CD14-positive monocyte (primary cell): ENCODE data around the gene LRRC8E. TPM values are rescaled to one million over a fixed set of nuclear protein-coding genes. Genes with fewer than 3 reads are reported as not detected.
A peak's percentile ranks its signal among the peaks of the same experiment; 100 is the strongest.

Experiments
- DNase-seq, 3 donors: peaks; one replicate each; pipeline ENCODE4 v3.0.0-alpha.2; 2011 to 2022
- H2AFZ ChIP-seq: 2 replicates; pipeline ENCODE4 v1.6.0; 2012; ENCODE audit warnings: mild to moderate bottlenecking, low read depth, low read length, inconsistent platforms; ENCODE audit not compliant: insufficient read depth, poor library complexity, severe bottlenecking
- H3K27ac ChIP-seq, 2 donors: 1 replicate in 1 of 2; 2 replicates in 1 of 2; pipeline ENCODE4 v1.5.1; 2012 to 2013; ENCODE audit warnings: low read length in 2 of 2, control low read depth in 1 of 2, inconsistent platforms in 1 of 2, low read depth in 1 of 2, mild to moderate bottlenecking in 1 of 2
- H3K27me3 ChIP-seq, 2 donors: one replicate each; pipeline versions ENCODE4 v1.6.0 to v1.6.1; 2011 to 2013; ENCODE audit warnings: low read length in 2 of 2; ENCODE audit not compliant: control insufficient read depth in 2 of 2, insufficient read depth in 2 of 2
- H3K36me3 ChIP-seq, 2 donors: replicated peaks in 1 of 2; 1 replicate in 1 of 2; 2 replicates in 1 of 2; pipeline versions ENCODE4 v1.5.1 to v1.6.1; 2012 to 2013; ENCODE audit warnings: low read length in 2 of 2, control low read depth in 1 of 2, inconsistent platforms in 1 of 2, mild to moderate bottlenecking in 1 of 2; ENCODE audit not compliant: insufficient read depth in 2 of 2, control insufficient read depth in 1 of 2
- H3K4me1 ChIP-seq, 2 donors: 1 replicate in 1 of 2; 2 replicates in 1 of 2; pipeline versions ENCODE4 v1.5.1 to v1.6.1; 2012 to 2013; ENCODE audit warnings: low read length in 2 of 2, control low read depth in 1 of 2, inconsistent platforms in 1 of 2, mild to moderate bottlenecking in 1 of 2, moderate library complexity in 1 of 2; ENCODE audit not compliant: insufficient read depth in 2 of 2, control insufficient read depth in 1 of 2
- H3K4me2 ChIP-seq: replicated peaks from 2 replicates; pipeline ENCODE3; 2012; ENCODE audit warnings: low read length, moderate library complexity, mild to moderate bottlenecking; ENCODE audit not compliant: poor library complexity, severe bottlenecking; ENCODE audit errors: extremely low read depth
- H3K4me3 ChIP-seq, 3 experiments: fragments of 200-600 bp in 1 of 3; sonication (generic) in 1 of 3; replicated peaks in 1 of 3; 1 replicate in 2 of 3; 2 replicates in 1 of 3; pipeline ENCODE4 v1.5.1; 2011 to 2013; ENCODE audit warnings: low read length in 3 of 3, mild to moderate bottlenecking in 3 of 3, control low read depth in 2 of 3, low read depth in 2 of 3, inconsistent platforms in 1 of 3, moderate library complexity in 1 of 3
- H3K79me2 ChIP-seq: 2 replicates; pipeline ENCODE4 v1.6.0; 2012; ENCODE audit warnings: mild to moderate bottlenecking, control low read depth, inconsistent platforms, low read length, moderate library complexity; ENCODE audit not compliant: insufficient read depth
- H3K9ac ChIP-seq: 2 replicates; pipeline ENCODE4 v1.6.0; 2017; ENCODE audit warnings: low read length, mild to moderate bottlenecking; ENCODE audit not compliant: insufficient read depth, poor library complexity, severe bottlenecking
- H3K9me3 ChIP-seq, 2 donors: replicated peaks in 1 of 2; 1 replicate in 1 of 2; 2 replicates in 1 of 2; pipeline versions ENCODE4 v1.5.1 to v1.6.1; 2012 to 2013; ENCODE audit warnings: low read length in 2 of 2, control low read depth in 1 of 2; ENCODE audit not compliant: control insufficient read depth in 1 of 2, insufficient read depth in 1 of 2
- H4K20me1 ChIP-seq: 2 replicates; pipeline ENCODE4 v1.6.0; 2012; ENCODE audit warnings: mild to moderate bottlenecking, low read length, control low read depth, moderate library complexity; ENCODE audit not compliant: insufficient read depth
- H3K27ac Mint-ChIP-seq, 7 donors: one replicate each; pipeline ENCODE4 v1.8.0; 2020; ENCODE audit warnings: mild to moderate bottlenecking in 7 of 7, mixed read lengths in 7 of 7, moderate library complexity in 6 of 7, inconsistent platforms in 2 of 7
- H3K27me3 Mint-ChIP-seq, 3 donors: one replicate each; pipeline ENCODE4 v1.8.0; 2021 to 2022; ENCODE audit warnings: low read depth in 3 of 3, mild to moderate bottlenecking in 3 of 3, mixed read lengths in 3 of 3, moderate library complexity in 3 of 3, inconsistent platforms in 1 of 3
- H3K36me3 Mint-ChIP-seq, 2 donors: one replicate each; pipeline ENCODE4 v1.8.0; 2020; ENCODE audit warnings: mixed read lengths in 2 of 2, inconsistent platforms in 1 of 2, mild to moderate bottlenecking in 1 of 2
- H3K4me1 Mint-ChIP-seq: one replicate; pipeline ENCODE4 v1.8.0; 2020; ENCODE audit warnings: mild to moderate bottlenecking, mixed read lengths
- H3K4me3 Mint-ChIP-seq, 2 donors: one replicate each; pipeline ENCODE4 v1.8.0; 2020; ENCODE audit warnings: mild to moderate bottlenecking in 2 of 2, mixed read lengths in 2 of 2, moderate library complexity in 1 of 2
- H3K9me3 Mint-ChIP-seq, 7 donors: one replicate each; pipeline ENCODE4 v1.8.0; 2020 to 2022; ENCODE audit warnings: mixed read lengths in 7 of 7, mild to moderate bottlenecking in 6 of 7, moderate library complexity in 6 of 7, inconsistent platforms in 2 of 7
- CTCF ChIP-seq: fragments of 200-600 bp; IDR thresholded peaks from one replicate; pipeline ENCODE4 v1.8.0; 2022; ENCODE audit warnings: antibody characterized with exemption, mild to moderate bottlenecking
- WGBS: methylation state at CpG from one replicate; pipeline ENCODE4 v1.1.5; 2013; ENCODE audit warnings: missing lambda C conversion rate; ENCODE audit not compliant: insufficient coverage; 5-methylcytosine and 5-hydroxymethylcytosine counted together
- intact Hi-C, 2 donors: fragments of 100-400 bp; cut with micrococcal nuclease; formaldehyde crosslinking; loops; one replicate each; pipeline versions ENCODE4 v1.15.0 to v1.15.1; 2023
- polyA minus RNA-seq: library from RNA; depleted of rRNA, polyadenylated mRNA; stranded (reverse); fragments of >200 nt; gene quantifications from 2 replicates; pipeline ENCODE4 v1.2.3, GENCODE V29; 2012
- polyA plus RNA-seq, 3 donors: library from polyadenylated mRNA; depleted of rRNA in 1 of 3; unstranded in 2 of 3; stranded (reverse) in 1 of 3; fragments of 300-500 nt in 2 of 3; fragments of >200 nt in 1 of 3; fragmentation: Illumina TruSeq in 2 of 3; gene quantifications; 1 replicate in 2 of 3; 2 replicates in 1 of 3; pipeline ENCODE4 v1.2.3, GENCODE V29; 2012 to 2021
- total RNA-seq, 12 experiments: library from RNA in 1 of 12; stranded (reverse) in 1 of 12; fragments of 120-200 nt in 1 of 12; gene quantifications; one replicate each; pipeline ENCODE4 v1.2.4 and lab custom pipeline; 2013 to 2026; ENCODE audit warnings: mixed read lengths in 6 of 12, inconsistent platforms in 1 of 12

Gene LRRC8E
- total RNA-seq (2013): not detected
- polyA plus RNA-seq: not detected
- polyA minus RNA-seq: not detected in 2 replicates
- total RNA-seq (lab: John Stamatoyannopoulos, UW): 0 to 0.90 (median 0.17) reads per million in 11 experiments

- DNase-seq: peak in 2 of 3 donors; percentile 16 to 54
- peaks cover 2 to 7% of the 10 kb centered on the region in 2 donors for H3K4me1 ChIP-seq
- 12% methylated on average over 53 of the region's 53 CpGs for WGBS
- H3K9me3 Mint-ChIP-seq: peaks cover 0 to 10% (median 0%) of the 10 kb centered on the region in 7 donors
- intact Hi-C loops: no loop called here
- H3K36me3 ChIP-seq: no peaks in the 10 kb centered on the region
- no peak within 1 kb of the TSS for H3K27ac ChIP-seq
- peak within 1 kb of the TSS in 1 of 7 donors; percentile 50 for H3K27ac Mint-ChIP-seq
- H2AFZ ChIP-seq: peak within 1 kb of the TSS; percentile 53
- H3K4me2 ChIP-seq: peak within 1 kb of the TSS; percentile 22
- no peaks in the 10 kb centered on the region for H3K9me3 ChIP-seq
- no peak within 1 kb of the TSS for H3K9ac ChIP-seq
- H3K27me3 ChIP-seq: peaks cover 8 to 26% of the 10 kb centered on the region in 2 donors
- H3K27me3 Mint-ChIP-seq: peaks cover 43 to 64% (median 60%) of the 10 kb centered on the region in 3 donors
- TF ChIP-seq CTCF: no peak
- no peaks in the 10 kb centered on the region for H3K79me2 ChIP-seq
- H3K4me3 Mint-ChIP-seq: peak within 1 kb of the TSS in 1 of 2 donors; percentile 81
- H3K36me3 Mint-ChIP-seq: peaks cover 0 to 3% of the 10 kb centered on the region in 2 donors
- H4K20me1 ChIP-seq: no peaks in the 10 kb centered on the region
- H3K4me1 Mint-ChIP-seq: peaks cover 7% of the 10 kb centered on the region
- peak within 1 kb of the TSS in 1 of 3 experiments; percentile 16 for H3K4me3 ChIP-seq
These were observed at the start of gene LRRC8E for GRCh38 chr19:7888145-7888825. Gene LRRC8E, plus strand, starts transcription at chr19:7888510. Its CDS starts 7,094 bp downstream, at chr19:7895604.

GRCh38 chr19:7839476-7839875 is 48.8 kb upstream of the LRRC8E start:
- Histone ChIP-seq H3K4me3 (no peak overlapping the region), H2AFZ (no peak overlapping the region), H4K20me1 (no peaks in the 10 kb centered on the region), H3K27ac (no peak overlapping the region), H3K4me1 (no peaks in the 10 kb centered on the region), H3K36me3 (no peaks in the 10 kb centered on the region), H3K9ac (no peak overlapping the region), H3K9me3 (no peaks in the 10 kb centered on the region), H3K4me2 (no peak overlapping the region), H3K79me2 (no peaks in the 10 kb centered on the region), H3K27me3 (no peaks in the 10 kb centered on the region)
- no peak overlapping the region for H3K4me3 Mint-ChIP-seq
- H3K27me3 Mint-ChIP-seq: peaks cover 0 to 9% (median 2%) of the 10 kb centered on the region in 3 donors
- intact Hi-C loops: no loop called here
- H3K9me3 Mint-ChIP-seq: peaks cover 0 to 5% (median 2%) of the 10 kb centered on the region in 7 donors
- 98% methylated on average over 4 of the region's 6 CpGs for WGBS
- H3K4me1 Mint-ChIP-seq: peaks cover 5% of the 10 kb centered on the region
- H3K36me3 Mint-ChIP-seq: peaks cover 0 to 3% of the 10 kb centered on the region in 2 donors
- no peak for TF ChIP-seq CTCF
- peak overlapping the region in 1 of 7 donors; percentile 26 for H3K27ac Mint-ChIP-seq
- no peak for DNase-seq
